DOHH2 (cell line): ENCODE results near the gene IFIT3.

ENCODE experiments used
- H3F3A ChIP-seq: fragments of 200-600 bp; sonication (generic), shearing (Covaris generic); 2 replicates; pipeline ENCODE4 v1.6.0; 2016; ENCODE audit warnings: antibody characterized with exemption, mild to moderate bottlenecking; ENCODE audit not compliant: control insufficient read depth, insufficient read depth
- H3K27ac ChIP-seq: fragments of 200-600 bp; sonication (generic); 2 replicates; pipeline ENCODE4 v1.5.1; 2014; ENCODE audit warnings: low read depth, mild to moderate bottlenecking, low read length, moderate library complexity
- H3K27me3 ChIP-seq: fragments of 200-600 bp; sonication (generic); 2 replicates; pipeline ENCODE4 v1.6.1; 2014; ENCODE audit warnings: mild to moderate bottlenecking, low read length, mixed read lengths; ENCODE audit not compliant: control insufficient read depth
- H3K36me3 ChIP-seq: fragments of 200-600 bp; sonication (generic); 2 replicates; pipeline ENCODE4 v1.6.1; 2014; ENCODE audit warnings: mild to moderate bottlenecking, low read length, moderate library complexity, mixed read lengths; ENCODE audit not compliant: control insufficient read depth
- H3K4me1 ChIP-seq: fragments of 200-600 bp; sonication (generic); 2 replicates; pipeline ENCODE4 v1.6.1; 2014; ENCODE audit warnings: mild to moderate bottlenecking, low read length, mixed read lengths; ENCODE audit not compliant: control insufficient read depth
- H3K4me2 ChIP-seq: fragments of 200-600 bp; sonication (generic); 2 replicates; pipeline ENCODE4 v1.6.0; 2014; ENCODE audit warnings: mild to moderate bottlenecking, low read length, moderate library complexity
- H3K4me3 ChIP-seq: fragments of 200-600 bp; sonication (generic); 2 replicates; pipeline ENCODE4 v1.5.1; 2014; ENCODE audit warnings: mild to moderate bottlenecking, low read length, mixed read lengths
- H3K79me2 ChIP-seq: fragments of 200-600 bp; sonication (generic); 2 replicates; pipeline ENCODE4 v1.6.1; 2014; ENCODE audit warnings: mild to moderate bottlenecking, low read length, mixed read lengths; ENCODE audit not compliant: control insufficient read depth
- H3K9me2 ChIP-seq: fragments of 200-600 bp; sonication (generic); replicated peaks from 2 replicates; pipeline ENCODE4 v1.6.1; 2014; ENCODE audit warnings: mild to moderate bottlenecking, low read length, mixed read lengths; ENCODE audit not compliant: control insufficient read depth
- H3K9me3 ChIP-seq: fragments of 200-600 bp; sonication (generic); 2 replicates; pipeline ENCODE4 v1.6.1; 2014; ENCODE audit warnings: antibody characterized with exemption, low read length, mixed read lengths; ENCODE audit not compliant: control insufficient read depth, insufficient read depth
- H4K20me1 ChIP-seq: fragments of 200-600 bp; sonication (generic); 2 replicates; pipeline ENCODE4 v1.6.0; 2014; ENCODE audit warnings: low read depth, mild to moderate bottlenecking, antibody characterized with exemption, low read length, moderate library complexity; ENCODE audit not compliant: control insufficient read depth, insufficient read depth
- CTCF ChIP-seq: fragments of 200-600 bp; sonication (generic); IDR thresholded peaks from one replicate; pipeline ENCODE4 v1.5.1; 2014; ENCODE audit warnings: antibody characterized with exemption, mild to moderate bottlenecking, low read depth, low read length; ENCODE audit not compliant: poor library complexity, severe bottlenecking
- EZH2phosphoT487 ChIP-seq: fragments of 200-600 bp; sonication (generic); IDR thresholded peaks from 2 replicates; pipeline ENCODE4 v1.6.1; 2017; ENCODE audit warnings: borderline replicate concordance, mild to moderate bottlenecking, antibody characterized with exemption, low read length, moderate library complexity, mixed read lengths

Gene IFIT3

DNA sequence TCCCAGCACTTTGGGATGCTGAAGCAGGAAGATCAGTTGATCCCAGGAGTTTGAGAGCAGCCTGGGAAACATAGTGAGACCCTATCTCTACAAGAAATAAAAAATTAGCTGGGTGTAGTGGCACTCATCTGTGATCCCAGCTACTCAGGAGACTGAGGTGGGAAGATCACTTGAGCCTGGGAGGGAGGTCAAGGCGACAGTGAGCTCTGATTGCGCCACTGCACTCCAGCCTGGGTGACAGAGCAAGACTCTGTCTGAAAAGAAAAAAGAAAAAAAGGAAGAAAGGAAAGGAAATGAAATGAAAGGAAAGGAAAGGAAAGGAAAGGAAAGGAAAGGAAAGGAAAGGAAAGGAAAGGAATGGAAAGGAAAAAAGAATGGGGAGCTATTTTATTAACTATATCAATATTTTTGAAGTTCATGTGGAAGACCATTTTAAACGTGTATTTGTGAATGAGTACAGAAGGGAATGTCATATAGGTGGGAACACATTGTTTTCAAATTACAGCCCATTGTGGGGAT is 33.0 kb upstream of the IFIT3 start:
- no peak overlapping the region for H3K27ac ChIP-seq
- H3K4me1 ChIP-seq = no peaks in the 10 kb centered on the region
- H3K4me2 ChIP-seq = no peak overlapping the region
- no peak overlapping the region for H3K4me3 ChIP-seq
- TF ChIP-seq EZH2phosphoT487 (no peak), CTCF (no peak)
- no peaks in the 10 kb centered on the region for H3K9me2 ChIP-seq
- H3F3A ChIP-seq = no peaks in the 10 kb centered on the region
- H3K9me3 ChIP-seq = no peaks in the 10 kb centered on the region
- no peaks in the 10 kb centered on the region for H4K20me1 ChIP-seq
- H3K79me2 ChIP-seq = no peaks in the 10 kb centered on the region
- H3K27me3 ChIP-seq = no peaks in the 10 kb centered on the region
- no peaks in the 10 kb centered on the region for H3K36me3 ChIP-seq

DNA sequence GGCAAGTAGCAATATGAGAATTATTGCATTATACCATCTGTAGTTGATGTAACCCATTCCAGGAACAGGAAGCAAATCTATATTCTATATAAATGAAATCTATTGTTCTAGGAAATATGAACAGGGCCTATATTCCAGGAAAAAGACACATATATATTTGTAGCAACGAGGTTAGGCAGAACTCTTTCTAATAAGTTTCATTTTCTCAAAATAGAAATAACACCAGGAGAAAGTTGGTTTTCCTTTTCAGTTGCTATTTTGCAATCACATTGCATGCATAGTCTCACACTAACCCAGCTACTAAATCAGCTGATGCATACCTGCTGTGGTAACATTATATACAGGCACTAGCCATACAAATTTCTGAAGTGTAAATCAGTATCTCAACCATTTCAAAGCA is 32.2 kb upstream of the IFIT3 start:
- no peaks in the 10 kb centered on the region for H3K79me2 ChIP-seq
- H3K9me3 ChIP-seq = no peaks in the 10 kb centered on the region
- H3K4me3 ChIP-seq = no peak overlapping the region
- no peak overlapping the region for H3K27ac ChIP-seq
- no peak for TF ChIP-seq EZH2phosphoT487
- TF ChIP-seq CTCF = no peak
- H3K4me2 ChIP-seq = no peak overlapping the region
- H3K27me3 ChIP-seq = no peaks in the 10 kb centered on the region
- H4K20me1 ChIP-seq = no peaks in the 10 kb centered on the region
- H3K4me1 ChIP-seq = no peaks in the 10 kb centered on the region
- H3F3A ChIP-seq = no peaks in the 10 kb centered on the region
- H3K36me3 ChIP-seq = no peaks in the 10 kb centered on the region
- H3K9me2 ChIP-seq = no peaks in the 10 kb centered on the region

DNA sequence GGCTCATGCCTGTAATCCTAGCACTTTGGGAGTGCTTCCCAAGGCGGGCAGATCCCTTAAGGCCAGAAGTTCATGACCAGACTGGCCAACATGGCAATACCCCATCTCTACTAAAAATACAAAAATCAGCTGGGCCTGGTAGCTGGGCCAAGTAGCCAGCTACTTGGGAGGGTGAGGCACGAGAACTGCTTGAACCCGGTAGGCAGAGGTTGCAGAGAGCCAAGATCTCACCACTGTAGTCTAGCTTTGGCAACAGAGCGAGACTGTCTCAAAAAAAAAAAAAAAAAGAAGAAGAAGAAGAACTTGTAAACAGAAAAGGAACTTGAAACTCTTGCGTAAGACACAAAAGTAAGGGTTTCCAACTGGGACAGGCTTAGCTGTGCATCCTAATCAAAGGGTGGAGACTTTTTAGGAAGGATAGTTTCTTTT is 31.6 kb upstream of the IFIT3 start:
- Histone ChIP-seq H3K9me3 (no peaks in the 10 kb centered on the region), H3K4me3 (no peak overlapping the region), H3K4me1 (peaks cover under 1% of the 10 kb centered on the region), H3K27me3 (no peaks in the 10 kb centered on the region), H3K4me2 (no peak overlapping the region), H3K79me2 (no peaks in the 10 kb centered on the region), H3K36me3 (no peaks in the 10 kb centered on the region), H4K20me1 (no peaks in the 10 kb centered on the region), H3K9me2 (no peaks in the 10 kb centered on the region), H3F3A (no peaks in the 10 kb centered on the region), H3K27ac (no peak overlapping the region)
- TF ChIP-seq EZH2phosphoT487 (no peak), CTCF (no peak)
